Mesothelial cell of epicardium (in vitro differentiated cells): ENCODE measurements around the gene GSN. TPM values are rescaled to one million over a fixed set of nuclear protein-coding genes. Genes with fewer than 3 reads are reported as not detected.

Experiments
- DNase-seq, 2 experiments: peaks; one replicate each; pipeline ENCODE4 v3.0.0; 2021; ENCODE audit warnings: low spot score in 2 of 2; ENCODE audit not compliant: unreplicated experiment in 2 of 2
- H3K27ac Mint-ChIP-seq: 2 replicates; pipeline ENCODE4 v1.8.0; 2021; ENCODE audit warnings: mixed read lengths
- H3K27me3 Mint-ChIP-seq: 2 replicates; pipeline ENCODE4 v1.8.0; 2021; ENCODE audit warnings: low read depth, mixed read lengths
- H3K36me3 Mint-ChIP-seq: 2 replicates; pipeline ENCODE4 v1.8.0; 2021; ENCODE audit warnings: mixed read lengths
- H3K4me1 Mint-ChIP-seq: 2 replicates; pipeline ENCODE4 v1.8.0; 2021; ENCODE audit warnings: mixed read lengths
- H3K4me3 Mint-ChIP-seq: 2 replicates; pipeline ENCODE4 v1.8.0; 2021; ENCODE audit warnings: mild to moderate bottlenecking, moderate library complexity, mixed read lengths
- H3K9me3 Mint-ChIP-seq: 2 replicates; pipeline ENCODE4 v1.8.0; 2021; ENCODE audit warnings: mixed read lengths
- total RNA-seq: library from RNA; stranded (reverse); gene quantifications from 3 replicates; pipeline ENCODE4 v1.2.1, GENCODE V29; 2021
- TF ChIP-seq, protein P1 (sequence below): fragments of 200-600 bp; sonication (generic); IDR thresholded peaks from one replicate; pipeline ENCODE4 v1.5.0; 2021; ENCODE audit warnings: antibody characterized with exemption; ENCODE audit not compliant: unreplicated experiment

GSN gene
- total RNA-seq, 1 donor from 2014 or later: 114 TPM

DNA sequence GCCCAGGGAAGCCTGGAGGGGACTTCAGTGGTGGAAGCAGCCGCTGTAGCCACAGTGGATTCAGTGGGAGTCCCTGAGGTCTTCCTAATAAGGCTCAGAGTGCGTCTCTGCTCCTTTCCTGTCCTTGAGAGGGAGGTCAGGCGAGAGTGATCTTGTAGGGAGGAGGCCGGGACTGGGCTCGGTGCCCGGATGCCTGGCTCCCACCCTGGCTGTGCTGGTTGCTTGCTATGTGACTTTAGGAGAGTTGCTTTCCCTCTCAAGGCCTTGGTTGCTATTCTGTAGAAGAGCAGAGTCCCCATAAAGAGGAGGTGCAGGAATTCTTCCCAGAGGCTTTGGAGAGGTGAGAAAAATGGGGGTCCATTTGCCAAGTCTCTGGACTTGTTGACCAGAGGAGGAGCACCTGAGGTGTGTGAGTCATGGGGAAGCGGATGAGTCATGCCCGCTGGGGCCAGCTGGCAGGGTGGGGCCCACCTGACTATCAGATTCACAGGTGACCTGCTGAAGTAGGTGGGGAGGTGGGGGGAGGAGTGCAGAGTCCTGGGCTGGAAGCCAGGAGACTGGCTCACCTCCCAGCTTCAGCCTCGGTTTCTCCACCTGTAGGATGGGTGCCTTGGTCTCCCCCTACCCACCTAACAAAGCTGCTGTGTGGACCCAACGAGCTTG is 13.8 kb downstream of the GSN start:
- Mint-ChIP-seq H3K4me1 (peaks cover 61% of the 10 kb centered on the region), H3K27ac (peak overlapping the region; percentile 65), H3K9me3 (no peaks in the 10 kb centered on the region), H3K36me3 (peaks cover 3% of the 10 kb centered on the region), H3K27me3 (no peaks in the 10 kb centered on the region), H3K4me3 (no peak overlapping the region)
- no peak for DNase-seq
- TF ChIP-seq, protein P1, sequence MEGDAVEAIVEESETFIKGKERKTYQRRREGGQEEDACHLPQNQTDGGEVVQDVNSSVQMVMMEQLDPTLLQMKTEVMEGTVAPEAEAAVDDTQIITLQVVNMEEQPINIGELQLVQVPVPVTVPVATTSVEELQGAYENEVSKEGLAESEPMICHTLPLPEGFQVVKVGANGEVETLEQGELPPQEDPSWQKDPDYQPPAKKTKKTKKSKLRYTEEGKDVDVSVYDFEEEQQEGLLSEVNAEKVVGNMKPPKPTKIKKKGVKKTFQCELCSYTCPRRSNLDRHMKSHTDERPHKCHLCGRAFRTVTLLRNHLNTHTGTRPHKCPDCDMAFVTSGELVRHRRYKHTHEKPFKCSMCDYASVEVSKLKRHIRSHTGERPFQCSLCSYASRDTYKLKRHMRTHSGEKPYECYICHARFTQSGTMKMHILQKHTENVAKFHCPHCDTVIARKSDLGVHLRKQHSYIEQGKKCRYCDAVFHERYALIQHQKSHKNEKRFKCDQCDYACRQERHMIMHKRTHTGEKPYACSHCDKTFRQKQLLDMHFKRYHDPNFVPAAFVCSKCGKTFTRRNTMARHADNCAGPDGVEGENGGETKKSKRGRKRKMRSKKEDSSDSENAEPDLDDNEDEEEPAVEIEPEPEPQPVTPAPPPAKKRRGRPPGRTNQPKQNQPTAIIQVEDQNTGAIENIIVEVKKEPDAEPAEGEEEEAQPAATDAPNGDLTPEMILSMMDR: no peak

GRCh38 chr9:121282277-121283079 is 14.5 kb downstream of the GSN start:
- no peak for DNase-seq
- Mint-ChIP-seq H3K4me3 (no peak overlapping the region), H3K36me3 (peaks cover 3% of the 10 kb centered on the region), H3K27me3 (no peaks in the 10 kb centered on the region), H3K27ac (peak overlapping the region; percentile 80), H3K4me1 (peaks cover 65% of the 10 kb centered on the region), H3K9me3 (no peaks in the 10 kb centered on the region)
- TF ChIP-seq, protein P1: no peak

GRCh38 chr9:121283080-121283398 is 15.1 kb downstream of the GSN start:
- no peak overlapping the region for H3K4me3 Mint-ChIP-seq
- H3K27me3 Mint-ChIP-seq: no peaks in the 10 kb centered on the region
- H3K36me3 Mint-ChIP-seq: peaks cover 3% of the 10 kb centered on the region
- TF ChIP-seq, protein P1: no peak
- no peak for DNase-seq
- H3K4me1 Mint-ChIP-seq: peaks cover 64% of the 10 kb centered on the region
- H3K9me3 Mint-ChIP-seq: no peaks in the 10 kb centered on the region
- peak overlapping the region; percentile 80 for H3K27ac Mint-ChIP-seq

DNA sequence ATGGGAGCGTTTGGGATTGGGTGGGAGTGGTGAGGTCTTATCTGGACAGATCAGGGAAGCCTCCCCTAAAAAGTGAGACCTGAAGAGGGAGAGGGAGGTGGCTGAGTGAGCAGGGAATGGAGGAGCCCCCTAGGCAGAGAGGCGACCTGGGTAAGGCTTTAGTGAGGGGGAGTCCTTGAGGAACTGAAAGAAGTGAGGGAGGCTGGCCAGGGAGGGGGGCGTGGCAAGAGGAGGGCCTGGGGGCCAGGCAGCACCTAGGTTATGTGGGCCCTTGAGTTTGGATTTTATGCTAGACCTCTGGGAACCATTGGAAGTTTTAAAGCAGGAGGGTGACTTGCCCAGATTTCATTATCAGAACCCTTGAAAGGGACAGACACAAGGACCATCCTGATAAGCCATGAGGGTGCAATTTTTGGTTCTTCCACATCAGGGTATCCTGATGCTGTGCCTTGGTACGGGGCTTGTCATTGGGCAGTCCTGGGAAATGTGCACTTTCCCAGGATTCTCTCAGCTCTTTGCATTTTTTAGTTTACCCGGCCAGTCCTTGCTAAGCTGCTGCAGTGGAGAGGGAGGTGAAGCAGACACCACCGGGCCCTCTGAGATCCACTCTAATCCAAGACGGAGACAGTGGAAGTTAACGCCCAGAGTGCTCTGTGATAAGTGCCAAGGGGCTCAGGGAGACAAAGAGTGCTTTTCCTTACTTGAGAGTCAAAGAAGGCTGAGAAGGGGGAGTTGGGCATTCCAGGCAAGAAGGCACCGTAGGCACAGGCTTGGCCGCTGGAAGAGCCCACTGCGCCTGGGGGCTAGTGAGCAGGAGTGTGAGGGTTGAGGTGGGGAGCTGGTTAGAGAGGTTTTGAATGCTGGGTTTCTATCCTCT is 16.1 kb downstream of the GSN start:
- Mint-ChIP-seq H3K27ac (peak overlapping the region; percentile 94), H3K9me3 (no peaks in the 10 kb centered on the region)
- no peak for DNase-seq

More for the DNA sequence above, 16.1 kb downstream of the GSN start:
- no peak overlapping the region for H3K4me3 Mint-ChIP-seq
- H3K4me1 Mint-ChIP-seq: peaks cover 64% of the 10 kb centered on the region
- TF ChIP-seq, protein P1: no peak
- no peaks in the 10 kb centered on the region for H3K27me3 Mint-ChIP-seq
- H3K36me3 Mint-ChIP-seq: peaks cover 3% of the 10 kb centered on the region
